Measurements from ENCODE around the gene PXMP4.

PXMP4 gene

GRCh38 chr20:33713865-33714367 is 6.2 kb downstream of the PXMP4 start:
- TF ChIP-seq CTCF (IDR thresholded peaks at IDR 0.05; ENCODE audit: borderline replicate concordance, insufficient read depth, low read depth, low read length): no peak
- no peak overlapping the region for H3K4me3 ChIP-seq (ENCODE audit: low read depth, low read length)

- H3K4me3 ChIP-seq (ENCODE audit: low read depth, low read length): no peak overlapping the region
- no peak for TF ChIP-seq CTCF (IDR thresholded peaks at IDR 0.05; ENCODE audit: borderline replicate concordance, insufficient read depth, low read depth, low read length)
Observed at GRCh38 chr20:33711446-33711738, 8.7 kb downstream of the PXMP4 start.

GRCh38 chr20:33710681-33711445 is 9.2 kb downstream of the PXMP4 start:
- no peak overlapping the region for H3K4me3 ChIP-seq (ENCODE audit: low read depth, low read length)
- TF ChIP-seq CTCF (IDR thresholded peaks at IDR 0.05; ENCODE audit: borderline replicate concordance, insufficient read depth, low read depth, low read length): no peak

GRCh38 chr20:33709905-33710541 is 10.1 kb downstream of the PXMP4 start:
- TF ChIP-seq CTCF (IDR thresholded peaks at IDR 0.05; ENCODE audit: borderline replicate concordance, insufficient read depth, low read depth, low read length): no peak

GRCh38 chr20:33709398-33709797 is 10.7 kb downstream of the PXMP4 start:
- H3K4me3 ChIP-seq (ENCODE audit: low read depth, low read length): no peak overlapping the region
- no peak for TF ChIP-seq CTCF (IDR thresholded peaks at IDR 0.05; ENCODE audit: borderline replicate concordance, insufficient read depth, low read depth, low read length)

More at GRCh38 chr20:33709905-33710541, 10.1 kb downstream of the PXMP4 start:
- no peak overlapping the region for H3K4me3 ChIP-seq (ENCODE audit: low read depth, low read length)

GRCh38 chr20:33707668-33708067 is 12.4 kb downstream of the PXMP4 start:
- H3K4me3 ChIP-seq (ENCODE audit: low read depth, low read length): no peak overlapping the region
- no peak for TF ChIP-seq CTCF (IDR thresholded peaks at IDR 0.05; ENCODE audit: borderline replicate concordance, insufficient read depth, low read depth, low read length)

Measured in GM12875 (cell line).